Breast epithelium (tissue), 4 donors: ENCODE measurements around the gene LPP. TPM values are rescaled to one million over a fixed set of nuclear protein-coding genes. Genes with fewer than 3 reads are reported as not detected.

Experiments
- DNase-seq, 2 donors: peaks; one replicate each; pipeline ENCODE4 v3.0.0-alpha.2; 2019; ENCODE audit warnings: low spot score in 2 of 2
- H3K27ac ChIP-seq, 2 donors: fragments of 200-600 bp; sonication (generic) in 1 of 2; one replicate each; pipeline ENCODE4 v1.5.1; 2016 to 2019; ENCODE audit warnings: mild to moderate bottlenecking in 1 of 2
- H3K27me3 ChIP-seq, 2 donors: fragments of 200-600 bp; sonication (generic) in 1 of 2; one replicate each; pipeline versions ENCODE4 v1.5.1 to v1.6.0; 2017 to 2019; ENCODE audit warnings: control low read depth in 1 of 2, mild to moderate bottlenecking in 1 of 2
- H3K36me3 ChIP-seq: fragments of 200-600 bp; one replicate; pipeline ENCODE4 v1.5.1; 2019
- H3K4me1 ChIP-seq, 2 donors: fragments of 200-600 bp; sonication (generic); one replicate each; pipeline ENCODE4 v1.5.1; 2016 to 2019; ENCODE audit warnings: control low read depth in 1 of 2
- H3K4me3 ChIP-seq, 3 donors: fragments of 200-600 bp; sonication (generic); 1 replicate in 2 of 3; 2 replicates in 1 of 3; pipeline ENCODE4 v1.5.1; 2016 to 2019; ENCODE audit warnings: mild to moderate bottlenecking in 3 of 3, moderate library complexity in 2 of 3
- H3K9me3 ChIP-seq, 2 donors: fragments of 200-600 bp; sonication (generic) in 1 of 2; one replicate each; pipeline ENCODE4 v1.5.1; 2016 to 2019; ENCODE audit warnings: control low read depth in 1 of 2
- CTCF ChIP-seq, 3 donors: fragments of 450-650 bp; IDR thresholded peaks; one replicate each; pipeline ENCODE4 v1.5.1; 2016 to 2017; ENCODE audit warnings: antibody characterized with exemption in 3 of 3, mild to moderate bottlenecking in 3 of 3, moderate library complexity in 3 of 3
- POLR2A ChIP-seq: fragments of 450-650 bp; IDR thresholded peaks from one replicate; pipeline ENCODE4 v1.6.1; 2016; ENCODE audit warnings: antibody characterized with exemption, mild to moderate bottlenecking, moderate library complexity
- POLR2AphosphoS5 ChIP-seq, 3 donors: sonication (generic); formaldehyde crosslinking; IDR thresholded peaks; one replicate each; pipeline ENCODE4 v1.6.1; 2017; ENCODE audit warnings: antibody characterized with exemption in 3 of 3
- intact Hi-C: fragments of 100-400 bp; cut with DNase I; formaldehyde crosslinking; loops from one replicate; pipeline ENCODE4 v1.15.1; 2023; ENCODE audit warnings: low total_unique reads
- total RNA-seq, 3 donors: library from RNA; depleted of rRNA; stranded (reverse); fragments of >200 nt; gene quantifications; one replicate each; pipeline ENCODE4 v1.1.0, GENCODE V29; 2016

Gene LPP
- total RNA-seq, 3 donors from 2014 or later: 135 to 183 (median 147) TPM

DNA sequence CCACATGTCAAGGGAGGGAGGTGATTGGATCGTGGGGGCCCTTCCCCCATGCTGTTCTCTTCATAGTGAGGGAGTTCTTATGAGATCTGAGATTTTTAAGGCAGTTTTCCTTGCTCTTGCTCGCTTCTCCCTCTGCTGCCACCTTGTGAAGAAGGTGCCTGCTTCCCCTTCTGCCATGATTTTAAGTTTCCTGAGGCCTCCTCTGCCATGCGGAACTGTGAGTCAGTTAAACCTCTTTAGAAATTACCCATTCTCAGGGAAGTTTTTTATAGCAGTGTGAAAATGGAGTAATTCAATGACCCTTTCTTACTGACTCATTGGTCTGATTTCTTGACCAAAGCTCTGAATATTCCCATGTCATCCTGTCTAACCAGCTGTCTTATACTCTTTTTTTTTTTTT lies 533.4 kb downstream of the LPP start:
- DNase-seq: no peak
- H3K36me3 ChIP-seq: no peaks in the 10 kb centered on the region

DNA sequence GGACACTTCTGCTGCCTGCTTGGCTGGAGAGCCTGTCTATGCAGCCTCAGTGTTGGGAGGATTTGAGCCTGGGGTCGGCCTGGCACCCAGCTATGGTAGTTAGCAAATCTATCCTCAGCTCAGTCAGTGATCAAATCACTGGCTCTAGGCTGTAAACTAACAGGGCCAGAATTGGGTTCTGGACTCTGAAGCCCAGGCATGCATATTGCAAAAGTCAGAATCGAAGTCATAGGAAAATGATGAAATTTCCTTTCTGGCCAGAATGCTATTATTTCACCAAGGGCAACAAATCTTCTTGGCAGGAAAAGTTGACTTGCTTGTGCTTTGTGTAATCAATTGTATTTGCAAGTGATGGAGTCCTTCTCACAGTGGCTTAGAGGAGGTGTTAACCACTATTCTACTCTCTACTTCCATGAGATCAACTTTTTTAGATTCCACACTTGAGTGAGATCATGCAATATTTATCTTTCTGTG lies 535.2 kb downstream of the LPP start:
- Histone ChIP-seq H3K36me3 (no peaks in the 10 kb centered on the region), H3K4me3 (no peak overlapping the region), H3K9me3 (no peaks in the 10 kb centered on the region), H3K4me1 (no peaks in the 10 kb centered on the region), H3K27ac (peak overlapping the region; percentile 57 to 79), H3K27me3 (no peaks in the 10 kb centered on the region)
- intact Hi-C loops: no loop called here
- TF ChIP-seq CTCF (IDR thresholded peaks at IDR 0.05) (no peak), POLR2AphosphoS5 (IDR thresholded peaks at IDR 0.05) (peak in 2 of 3 donors; percentile 45 to 49)
- DNase-seq: no peak

More for the DNA sequence above, 533.4 kb downstream of the LPP start:
- intact Hi-C loops: no loop called here
- no peak overlapping the region for H3K27ac ChIP-seq
- H3K4me3 ChIP-seq: no peak overlapping the region
- no peaks in the 10 kb centered on the region for H3K27me3 ChIP-seq
- no peak for TF ChIP-seq POLR2AphosphoS5 (IDR thresholded peaks at IDR 0.05)
- no peak for TF ChIP-seq POLR2A
- no peak for TF ChIP-seq CTCF (IDR thresholded peaks at IDR 0.05)
- H3K9me3 ChIP-seq: no peaks in the 10 kb centered on the region
- no peaks in the 10 kb centered on the region for H3K4me1 ChIP-seq

- H3K4me3 ChIP-seq: no peak overlapping the region
- DNase-seq: no peak
- no peaks in the 10 kb centered on the region for H3K27me3 ChIP-seq
- H3K36me3 ChIP-seq: no peaks in the 10 kb centered on the region
- H3K4me1 ChIP-seq: no peaks in the 10 kb centered on the region
- TF ChIP-seq POLR2A (no peak), POLR2AphosphoS5 (IDR thresholded peaks at IDR 0.05) (no peak), CTCF (IDR thresholded peaks at IDR 0.05) (no peak)
- intact Hi-C loops: no loop called here
- H3K27ac ChIP-seq: no peak overlapping the region
- H3K9me3 ChIP-seq: no peaks in the 10 kb centered on the region
These were observed 536.1 kb downstream of the LPP start for GRCh38 chr3:188690064-188690463.

GRCh38 chr3:188691004-188691403 lies 537.0 kb downstream of the LPP start:
- TF ChIP-seq POLR2A (no peak), CTCF (IDR thresholded peaks at IDR 0.05) (no peak), POLR2AphosphoS5 (IDR thresholded peaks at IDR 0.05) (no peak)
- no peak overlapping the region for H3K27ac ChIP-seq

DNA sequence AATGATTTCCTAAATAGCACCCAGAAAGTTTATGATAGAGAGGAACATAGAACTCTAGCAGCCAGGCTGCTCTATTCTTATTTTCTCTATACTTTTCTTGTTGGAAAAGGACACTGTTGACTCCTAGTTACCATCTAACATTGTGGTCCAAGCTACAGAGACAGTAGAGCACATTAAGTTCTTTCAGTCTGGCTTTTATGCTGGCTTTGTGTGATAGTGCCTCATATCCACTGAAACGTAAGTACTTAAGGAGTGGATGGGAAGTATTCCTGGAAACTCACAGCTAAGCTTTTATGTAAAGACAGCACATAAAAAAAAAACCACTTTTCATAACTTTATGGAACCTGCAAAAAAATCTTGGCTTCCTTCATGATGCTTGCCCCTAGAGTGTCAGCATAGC lies 537.7 kb downstream of the LPP start:
- Histone ChIP-seq H3K9me3 (no peaks in the 10 kb centered on the region), H3K36me3 (no peaks in the 10 kb centered on the region), H3K27ac (no peak overlapping the region), H3K4me3 (no peak overlapping the region), H3K27me3 (no peaks in the 10 kb centered on the region), H3K4me1 (no peaks in the 10 kb centered on the region)
- intact Hi-C loops: no loop called here
- DNase-seq: no peak
- TF ChIP-seq POLR2AphosphoS5 (IDR thresholded peaks at IDR 0.05) (no peak), CTCF (IDR thresholded peaks at IDR 0.05) (no peak), POLR2A (no peak)

More at GRCh38 chr3:188691004-188691403, 537.0 kb downstream of the LPP start:
- Histone ChIP-seq H3K4me1 (no peaks in the 10 kb centered on the region), H3K36me3 (no peaks in the 10 kb centered on the region), H3K27me3 (no peaks in the 10 kb centered on the region), H3K4me3 (no peak overlapping the region), H3K9me3 (no peaks in the 10 kb centered on the region)
- intact Hi-C loops: no loop called here
- DNase-seq: no peak
